ENCODE data around the gene SMOC1. TPM values are rescaled to one million over a fixed set of nuclear protein-coding genes. Genes with fewer than 3 reads are reported as not detected.

The SMOC1 gene
- total RNA-seq, 1 experiment from 2014 or later = 0.68 TPM

DNA sequence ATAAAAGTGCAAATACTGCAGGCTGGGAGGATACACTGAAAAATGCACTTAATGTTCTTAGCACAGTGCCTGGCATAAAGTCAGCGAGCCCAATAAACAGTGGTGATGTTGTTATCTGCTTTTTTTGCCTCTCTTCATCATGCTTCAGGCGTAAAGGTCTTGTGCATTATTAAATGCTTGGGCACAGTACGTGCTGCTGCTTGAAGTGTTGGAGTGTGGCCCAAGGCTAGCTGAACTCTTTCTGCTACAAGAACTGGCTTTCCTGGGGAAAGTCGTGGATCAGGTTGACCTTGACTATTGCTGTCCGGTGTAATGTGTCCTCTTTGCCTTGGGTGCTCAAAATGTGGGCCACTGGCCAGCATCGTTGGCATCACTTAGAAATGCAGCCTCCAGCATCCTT is 43.0 kb downstream of the SMOC1 start:
- H3K4me3 Mint-ChIP-seq = no peak overlapping the region
- H3K79me2 ChIP-seq (ENCODE audit: insufficient read depth, low read length) = no peaks in the 10 kb centered on the region
- H3K9me3 ChIP-seq (ENCODE audit: control insufficient read depth, low read depth, low read length) = no peaks in the 10 kb centered on the region
- H2BK20ac ChIP-seq (ENCODE audit: low read depth, low read length, poor library complexity, severe bottlenecking) = no peak overlapping the region
- no peak overlapping the region for H3K56ac ChIP-seq (ENCODE audit: insufficient read length, low read depth, low read length)
- TF ChIP-seq, protein P1, sequence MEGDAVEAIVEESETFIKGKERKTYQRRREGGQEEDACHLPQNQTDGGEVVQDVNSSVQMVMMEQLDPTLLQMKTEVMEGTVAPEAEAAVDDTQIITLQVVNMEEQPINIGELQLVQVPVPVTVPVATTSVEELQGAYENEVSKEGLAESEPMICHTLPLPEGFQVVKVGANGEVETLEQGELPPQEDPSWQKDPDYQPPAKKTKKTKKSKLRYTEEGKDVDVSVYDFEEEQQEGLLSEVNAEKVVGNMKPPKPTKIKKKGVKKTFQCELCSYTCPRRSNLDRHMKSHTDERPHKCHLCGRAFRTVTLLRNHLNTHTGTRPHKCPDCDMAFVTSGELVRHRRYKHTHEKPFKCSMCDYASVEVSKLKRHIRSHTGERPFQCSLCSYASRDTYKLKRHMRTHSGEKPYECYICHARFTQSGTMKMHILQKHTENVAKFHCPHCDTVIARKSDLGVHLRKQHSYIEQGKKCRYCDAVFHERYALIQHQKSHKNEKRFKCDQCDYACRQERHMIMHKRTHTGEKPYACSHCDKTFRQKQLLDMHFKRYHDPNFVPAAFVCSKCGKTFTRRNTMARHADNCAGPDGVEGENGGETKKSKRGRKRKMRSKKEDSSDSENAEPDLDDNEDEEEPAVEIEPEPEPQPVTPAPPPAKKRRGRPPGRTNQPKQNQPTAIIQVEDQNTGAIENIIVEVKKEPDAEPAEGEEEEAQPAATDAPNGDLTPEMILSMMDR (conservative IDR thresholded peaks at IDR 0.05) = no peak
- no peaks in the 10 kb centered on the region for H3K23me2 ChIP-seq (ENCODE audit: insufficient read length, low read depth, low read length, poor library complexity, severe bottlenecking)
- H2BK120ac ChIP-seq (ENCODE audit: low read depth, low read length, poor library complexity, severe bottlenecking) = no peak overlapping the region
- WGBS (ENCODE audit: extremely low coverage, insufficient read length, low lambda C conversion rate) = no CpG with 5 or more reads among the region's 6 CpGs
- H2BK5ac ChIP-seq (ENCODE audit: insufficient read length, low read length) = no peak overlapping the region
- H3K9ac ChIP-seq (ENCODE audit: extremely low read depth, insufficient read length, low read length) = no peak overlapping the region
- no peak overlapping the region for H3K4ac ChIP-seq (ENCODE audit: low read depth, low read length)
- H3K9me3 Mint-ChIP-seq = no peaks in the 10 kb centered on the region
- H3K4me1 Mint-ChIP-seq = peaks cover 10 to 15% of the 10 kb centered on the region in 2 experiments
- no peak overlapping the region for H2AFZ ChIP-seq (ENCODE audit: low read length)
- H3K4me1 ChIP-seq (ENCODE audit: insufficient read depth, low read length) = no peaks in the 10 kb centered on the region
- no peak overlapping the region for H3K27ac Mint-ChIP-seq
- H3K27me3 ChIP-seq (ENCODE audit: insufficient read depth, low read length) = no peaks in the 10 kb centered on the region; the same call in 1 of the 2 replicates
- no peak overlapping the region for H3T11ph ChIP-seq (ENCODE audit: low read length)
- peaks cover 9% of the 10 kb centered on the region for H3K27me3 Mint-ChIP-seq (ENCODE audit: low read depth)
- no peak overlapping the region for H3K27ac ChIP-seq (ENCODE audit: insufficient read length, low read depth, low read length)
- H3K79me1 ChIP-seq (ENCODE audit: insufficient read depth, low read depth, low read length, poor library complexity, severe bottlenecking) = no peaks in the 10 kb centered on the region
- H4K5ac ChIP-seq (ENCODE audit: insufficient read length, low read depth, low read length) = no peak overlapping the region
- no peak overlapping the region for H2BK15ac ChIP-seq (ENCODE audit: low read depth, low read length)
- no peak overlapping the region for H3K4me2 ChIP-seq (ENCODE audit: insufficient read depth, insufficient read length, low read length)
- DNase-seq = no peak
- no peak overlapping the region for H2AK5ac ChIP-seq (ENCODE audit: insufficient read length, low read length)
- H4K91ac ChIP-seq (ENCODE audit: insufficient read length, low read depth, low read length) = no peak overlapping the region
- H4K20me1 ChIP-seq (ENCODE audit: control insufficient read depth, insufficient read depth, insufficient read length) = no peaks in the 10 kb centered on the region
- no peak overlapping the region for H3K18ac ChIP-seq (ENCODE audit: insufficient read length, low read depth, low read length)
- no peak overlapping the region for H2BK12ac ChIP-seq (ENCODE audit: insufficient read length, low read depth, low read length)
- H3K14ac ChIP-seq (ENCODE audit: insufficient read depth, low read length) = no peak overlapping the region
- no peak overlapping the region for H3K23ac ChIP-seq (ENCODE audit: insufficient read length, low read depth, low read length)
- no peak overlapping the region for H4K8ac ChIP-seq (replicated peaks; ENCODE audit: insufficient read length, low read depth, low read length)
- no peaks in the 10 kb centered on the region for H3K36me3 Mint-ChIP-seq (ENCODE audit: insufficient read depth in 1 of 3, low read depth in 3 of 3)

All from H9 (cell line).